B cell (primary cell): ENCODE data around the gene CD276. TPM values are rescaled to one million over a fixed set of nuclear protein-coding genes. Genes with fewer than 3 reads are reported as not detected.

ENCODE experiments used
- ATAC-seq: fragments of 200-7000 bp; cut with Tn5 transposase; one replicate; pipeline ENCODE4 v1.10.0; 2021; ENCODE audit warnings: low read depth, mild to moderate bottlenecking, moderate number of reproducible peaks, moderate library complexity
- CTCF ChIA-PET: fragments of 350-600 bp; sonication (Branson Sonifier 250); formaldehyde crosslinking; loops from one replicate; lab custom pipeline; 2021; ENCODE audit warnings: antibody characterized with exemption, inconsistent platforms; lab: Charles Lee
- POLR2A ChIA-PET: fragments of 350-600 bp; sonication (Branson Sonifier 250); formaldehyde crosslinking; loops from one replicate; lab custom pipeline; 2021; ENCODE audit warnings: antibody characterized with exemption; lab: Charles Lee
- DNase-seq: peaks from one replicate; pipeline ENCODE4 v3.0.0; 2013
- H2AFZ ChIP-seq: 2 replicates; pipeline ENCODE4 v1.6.1; 2012; ENCODE audit warnings: mild to moderate bottlenecking, low read depth, low read length; ENCODE audit not compliant: insufficient read depth, poor library complexity, severe bottlenecking
- H3K27ac ChIP-seq, 2 donors: 1 replicate in 1 of 2; 2 replicates in 1 of 2; pipeline ENCODE4 v1.5.1; 2012 to 2013; ENCODE audit warnings: low read length in 2 of 2, mild to moderate bottlenecking in 2 of 2, moderate library complexity in 1 of 2
- H3K27me3 ChIP-seq, 4 experiments: fragments of 200-600 bp in 1 of 4; sonication (generic) in 1 of 4; replicated peaks in 1 of 4; 1 replicate in 2 of 4; 2 replicates in 2 of 4; pipeline versions ENCODE4 v1.6.1 to v1.7.0; 2013 to 2016; ENCODE audit warnings: low read length in 3 of 4, mild to moderate bottlenecking in 2 of 4, mixed read lengths in 1 of 4, moderate library complexity in 1 of 4; ENCODE audit not compliant: insufficient read depth in 4 of 4, control insufficient read depth in 3 of 4; ENCODE audit errors: control extremely low read depth in 1 of 4
- H3K36me3 ChIP-seq, 2 experiments: replicated peaks in 1 of 2; 1 replicate in 1 of 2; 2 replicates in 1 of 2; pipeline versions ENCODE4 v1.6.1 to v1.7.1; 2013; ENCODE audit warnings: low read length in 1 of 2; ENCODE audit not compliant: insufficient read depth in 2 of 2, control insufficient read depth in 1 of 2; ENCODE audit errors: control extremely low read depth in 1 of 2, extremely low read depth in 1 of 2
- H3K4me1 ChIP-seq, 2 donors: fragments of 200-600 bp in 1 of 2; sonication (generic) in 1 of 2; 1 replicate in 1 of 2; 2 replicates in 1 of 2; pipeline versions ENCODE4 v1.5.1 to v1.6.1; 2013 to 2017; ENCODE audit warnings: low read length in 2 of 2; ENCODE audit not compliant: control insufficient read depth in 2 of 2, insufficient read depth in 2 of 2
- H3K4me2 ChIP-seq: replicated peaks from 2 replicates; pipeline ENCODE3; 2012; ENCODE audit warnings: mild to moderate bottlenecking, low read depth, low read length; ENCODE audit not compliant: poor library complexity, severe bottlenecking
- H3K4me3 ChIP-seq, 5 experiments: fragments of 200-600 bp in 1 of 5; sonication (generic) in 1 of 5; 1 replicate in 3 of 5; 2 replicates in 2 of 5; pipeline versions ENCODE4 v1.5.1 to v1.7.0; 2011 to 2016; ENCODE audit warnings: low read length in 4 of 5, mild to moderate bottlenecking in 4 of 5, low read depth in 2 of 5, control low read depth in 1 of 5, moderate library complexity in 1 of 5; ENCODE audit not compliant: insufficient read depth in 1 of 5; ENCODE audit errors: control extremely low read depth in 1 of 5, extremely low read depth in 1 of 5
- H3K79me2 ChIP-seq: fragments of 200-600 bp; sonication (generic); one replicate; pipeline ENCODE4 v1.6.0; 2016; ENCODE audit warnings: low read length; ENCODE audit not compliant: control insufficient read depth, insufficient read depth
- H3K9ac ChIP-seq: fragments of 200-600 bp; sonication (generic); 2 replicates; pipeline ENCODE4 v1.6.1; 2017; ENCODE audit warnings: mild to moderate bottlenecking, low read length, moderate library complexity
- H3K9me3 ChIP-seq, 3 donors: one replicate each; pipeline versions ENCODE4 v1.6.1 to v1.7.1; 2013; ENCODE audit warnings: low read length in 2 of 3; ENCODE audit not compliant: control insufficient read depth in 2 of 3, insufficient read depth in 1 of 3; ENCODE audit errors: control extremely low read depth in 1 of 3
- H4K20me1 ChIP-seq: 2 replicates; pipeline ENCODE4 v1.6.0; 2012; ENCODE audit warnings: mild to moderate bottlenecking, low read length; ENCODE audit not compliant: insufficient read depth, control insufficient read depth, poor library complexity, severe bottlenecking
- H3K27ac Mint-ChIP-seq: one replicate; pipeline ENCODE4 v1.8.0; 2021; ENCODE audit warnings: mixed read lengths
- H3K27me3 Mint-ChIP-seq: one replicate; pipeline ENCODE4 v1.8.0; 2021; ENCODE audit warnings: mixed read lengths
- H3K4me1 Mint-ChIP-seq: one replicate; pipeline ENCODE4 v1.8.0; 2021; ENCODE audit warnings: mixed read lengths
- H3K4me3 Mint-ChIP-seq: one replicate; pipeline ENCODE4 v1.8.0; 2021; ENCODE audit warnings: mixed read lengths
- H3K9me3 Mint-ChIP-seq: one replicate; pipeline ENCODE4 v1.8.0; 2022; ENCODE audit warnings: mixed read lengths; ENCODE audit not compliant: insufficient read depth
- CTCF ChIP-seq: fragments of 200-600 bp; IDR thresholded peaks from one replicate; pipeline ENCODE4 v1.8.0; 2022; ENCODE audit warnings: antibody characterized with exemption, mild to moderate bottlenecking
- EZH2 ChIP-seq: IDR thresholded peaks from 2 replicates; pipeline ENCODE4 v1.6.1; 2012; ENCODE audit warnings: borderline replicate concordance, low read depth, mild to moderate bottlenecking, moderate library complexity, low read length; ENCODE audit not compliant: insufficient read depth, poor library complexity, severe bottlenecking
- WGBS: methylation state at CpG from one replicate; pipeline ENCODE4 v1.1.5; 2013; ENCODE audit warnings: missing lambda C conversion rate; ENCODE audit not compliant: insufficient coverage; 5-methylcytosine and 5-hydroxymethylcytosine counted together
- intact Hi-C: fragments of 100-400 bp; cut with micrococcal nuclease; formaldehyde crosslinking; loops from one replicate; pipeline ENCODE4 v1.10.0; 2022
- polyA plus RNA-seq: library from polyadenylated mRNA; depleted of rRNA; stranded (reverse); fragments of >200 nt; gene quantifications from 2 replicates; pipeline ENCODE4 v1.2.3, GENCODE V29; 2012
- total RNA-seq, 2 donors: library from RNA; stranded (reverse); fragments of 120-200 nt in 1 of 2; gene quantifications; 1 replicate in 1 of 2; 2 replicates in 1 of 2; pipeline versions ENCODE4 v1.2.3 to v1.2.4, GENCODE V29; 2013 to 2022

Gene CD276
- total and polyA plus RNA-seq, 2 donors (not counting 1 experiment from before 2014, with no cell fraction given): not detected

DNA sequence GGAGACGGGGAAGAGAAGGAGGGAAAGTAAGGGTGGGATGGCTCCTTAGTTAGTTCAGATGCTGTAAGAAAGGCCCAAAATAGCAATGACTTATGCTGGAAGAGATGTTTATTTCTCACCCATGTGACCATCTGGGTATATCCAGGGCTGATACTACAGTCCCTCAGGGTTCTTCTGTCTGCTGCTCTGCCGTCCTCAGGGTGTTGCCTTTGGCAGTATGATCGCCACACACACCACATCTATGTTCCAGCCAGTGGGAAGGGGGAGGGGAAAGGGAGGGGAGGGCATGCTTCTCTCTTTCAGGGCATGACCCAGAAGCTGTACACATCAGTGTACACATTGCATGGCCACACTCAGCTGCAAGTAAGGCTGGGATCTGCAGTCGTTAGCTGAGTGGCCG is 10.2 kb downstream of the CD276 start:
- H3K4me1 Mint-ChIP-seq: peaks cover 9% of the 10 kb centered on the region
- peaks cover 45% of the 10 kb centered on the region for H3K27me3 Mint-ChIP-seq
- no peak overlapping the region for H3K4me3 ChIP-seq
- H3K36me3 ChIP-seq: no peaks in the 10 kb centered on the region
- H3K4me1 ChIP-seq: peaks cover 6 to 7% of the 10 kb centered on the region in 2 donors
- H3K9me3 Mint-ChIP-seq: no peaks in the 10 kb centered on the region
- TF ChIP-seq CTCF (no peak), EZH2 (no peak)
- no peak overlapping the region for H3K4me2 ChIP-seq
- peaks cover 0 to 35% (median 5%) of the 10 kb centered on the region in 4 experiments for H3K27me3 ChIP-seq
- DNase-seq: no peak
- no peak overlapping the region for H3K27ac ChIP-seq
- H3K4me3 Mint-ChIP-seq: no peak overlapping the region
- H2AFZ ChIP-seq: no peak overlapping the region
- no peaks in the 10 kb centered on the region for H4K20me1 ChIP-seq
- intact Hi-C loops: no loop called here
- ATAC-seq: no peak
- ChIA-PET CTCF (interaction anchor here (0.7 to 1.4 kb wide), 2 partner anchors 11 to 453 kb away, joined by 3 to 4 read pairs; no protein-coding TSS in a partner anchor), POLR2A (no interaction called here)
- no peaks in the 10 kb centered on the region for H3K9me3 ChIP-seq
- WGBS: 70% methylated on average over 3 of the region's 5 CpGs
- no peak overlapping the region for H3K9ac ChIP-seq
- no peak overlapping the region for H3K27ac Mint-ChIP-seq
- H3K79me2 ChIP-seq: no peaks in the 10 kb centered on the region

- DNase-seq (no peak), ATAC-seq (no peak)
- Histone ChIP-seq H3K36me3 (no peaks in the 10 kb centered on the region), H4K20me1 (no peaks in the 10 kb centered on the region), H3K27me3 (peaks cover 0 to 40% (median 6%) of the 10 kb centered on the region in 4 experiments), H3K4me2 (no peak overlapping the region), H3K79me2 (no peaks in the 10 kb centered on the region), H3K4me3 (no peak overlapping the region), H3K9ac (no peak overlapping the region), H3K9me3 (no peaks in the 10 kb centered on the region), H2AFZ (no peak overlapping the region), H3K27ac (no peak overlapping the region), H3K4me1 (peaks cover 6 to 7% of the 10 kb centered on the region in 2 donors)
- no peaks in the 10 kb centered on the region for H3K9me3 Mint-ChIP-seq
- ChIA-PET POLR2A (no interaction called here), CTCF (interaction anchor here (6.7 to 8.8 kb wide), 2 partner anchors 17 to 455 kb away, joined by 50 to 55 read pairs; no protein-coding TSS in a partner anchor)
- peaks cover 52% of the 10 kb centered on the region for H3K27me3 Mint-ChIP-seq
- H3K4me3 Mint-ChIP-seq: no peak overlapping the region
- peaks cover 9% of the 10 kb centered on the region for H3K4me1 Mint-ChIP-seq
- 62% methylated on average over 14 of the region's 16 CpGs for WGBS
- no peak overlapping the region for H3K27ac Mint-ChIP-seq
- intact Hi-C loops: no loop called here
- TF ChIP-seq EZH2 (no peak), CTCF (no peak)
Observed at GRCh38 chr15:73695773-73696640, 11.8 kb downstream of the CD276 start.
